ENCODE measurements around the gene RTN4R. TPM values are rescaled to one million over a fixed set of nuclear protein-coding genes. Genes with fewer than 3 reads are reported as not detected.
"Not testable (repeated sequence)": the region's sequence is repeated elsewhere in the genome, so short reads cannot be mapped to it uniquely, and the experiment has no call there.

The RTN4R gene
- total RNA-seq, 2 experiments from 2014 or later = 2.3 to 3.1 TPM

DNA sequence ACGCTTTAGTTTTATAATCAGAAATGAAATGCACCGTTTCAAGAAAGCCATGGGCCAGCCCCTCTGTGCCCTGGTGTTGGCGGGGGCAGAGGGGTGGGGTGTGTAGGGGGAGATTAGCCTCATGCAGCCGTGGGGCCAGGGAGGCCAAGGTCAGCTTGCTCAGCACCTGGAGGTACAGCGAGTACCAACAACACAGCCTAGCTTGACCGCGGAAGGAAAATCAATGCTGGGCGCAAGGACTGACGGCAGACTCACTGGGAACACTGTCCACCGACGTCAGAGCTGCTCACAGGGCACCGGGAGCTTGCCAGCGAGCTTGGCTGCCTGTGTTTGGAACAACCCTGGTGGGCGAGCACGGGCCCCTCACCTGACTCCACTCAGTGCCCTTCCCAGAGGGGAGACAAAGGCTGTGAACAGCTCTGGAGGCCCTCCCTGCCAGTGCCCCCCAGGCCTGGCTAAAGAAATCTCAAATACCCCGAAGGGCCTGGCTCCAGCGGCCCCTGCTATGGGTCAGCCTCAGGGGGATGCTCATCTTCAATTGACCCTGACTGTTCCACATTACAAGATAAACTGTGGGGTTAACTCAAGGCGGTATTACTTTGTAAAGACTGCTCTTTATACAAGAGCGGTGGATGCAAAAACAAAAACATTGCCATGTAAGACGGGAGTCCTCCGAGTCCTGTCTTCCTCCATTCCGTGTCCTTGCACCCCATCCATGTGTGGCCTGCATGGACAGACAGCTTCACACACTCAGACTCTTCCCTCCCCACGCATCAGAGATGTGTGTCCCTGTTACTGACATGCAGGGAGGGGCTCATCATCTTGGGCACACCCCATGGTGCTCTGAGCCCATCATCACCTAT lies 21.3 kb upstream of the RTN4R start:
- CTCF ChIA-PET; POLR2A ChIA-PET; DNase-seq; H3K27me3 Mint-ChIP-seq; H3K9me3 Mint-ChIP-seq; H3K36me3 Mint-ChIP-seq (ENCODE audit: low read depth); H3K27ac Mint-ChIP-seq; H3K4me3 Mint-ChIP-seq; H3K4me1 Mint-ChIP-seq: not testable (repeated sequence)

GRCh38 chr22:20286784-20287423 lies 18.8 kb upstream of the RTN4R start:
- CTCF ChIA-PET; POLR2A ChIA-PET; H3K4me3 Mint-ChIP-seq; H3K4me1 Mint-ChIP-seq; H3K36me3 Mint-ChIP-seq (ENCODE audit: low read depth); H3K27me3 Mint-ChIP-seq; H3K9me3 Mint-ChIP-seq; H3K27ac Mint-ChIP-seq; DNase-seq: not testable (repeated sequence)

DNA sequence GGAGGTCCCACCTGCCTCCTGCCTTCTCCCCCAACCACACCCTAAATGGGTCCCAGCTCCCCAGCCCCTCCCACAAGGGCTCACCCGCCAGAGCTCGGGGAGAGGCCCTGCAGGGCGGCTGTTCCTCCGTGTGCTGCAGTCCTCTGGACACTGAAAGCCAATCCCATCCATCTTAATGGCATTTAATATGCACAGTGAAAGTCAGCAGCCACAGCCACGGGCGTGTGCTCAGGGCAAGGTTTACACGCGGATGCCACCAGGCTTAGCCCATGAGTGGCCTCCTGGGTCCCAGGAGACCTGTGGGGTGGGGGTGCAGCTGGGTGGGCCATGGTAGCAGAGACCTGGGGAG lies 18.2 kb upstream of the RTN4R start:
- H3K27me3 Mint-ChIP-seq; POLR2A ChIA-PET; H3K27ac Mint-ChIP-seq; DNase-seq; H3K36me3 Mint-ChIP-seq (ENCODE audit: low read depth); H3K4me3 Mint-ChIP-seq; H3K9me3 Mint-ChIP-seq; H3K4me1 Mint-ChIP-seq: not testable (repeated sequence)
- CTCF ChIA-PET = interaction anchor here (0.7 to 0.9 kb wide), 2 partner anchors 127 to 129 kb away, joined by 3 to 6 read pairs; no protein-coding TSS in a partner anchor

GRCh38 chr22:20285473-20286311 lies 17.6 kb upstream of the RTN4R start:
- peak; percentile 81 for DNase-seq
- POLR2A ChIA-PET; H3K27me3 Mint-ChIP-seq; H3K4me1 Mint-ChIP-seq; H3K27ac Mint-ChIP-seq; H3K36me3 Mint-ChIP-seq (ENCODE audit: low read depth); H3K9me3 Mint-ChIP-seq; H3K4me3 Mint-ChIP-seq: not testable (repeated sequence)
- CTCF ChIA-PET = interaction anchor here (0.7 to 1.1 kb wide), 3 partner anchors 34 to 128 kb away, joined by 3 to 6 read pairs (median 3); partner anchors contain the start of gene DGCR6L

- POLR2A ChIA-PET = interaction anchor here (0.6 kb wide), 1 partner anchor 127 kb away, joined by 3 read pairs; no protein-coding TSS in a partner anchor
- no peaks in the 10 kb centered on the region for H3K9me3 Mint-ChIP-seq
- CTCF ChIA-PET = interaction anchor here (0.6 to 1.4 kb wide), 3 partner anchors 26 to 46 kb away, joined by 3 to 6 read pairs (median 3); partner anchors contain the start of gene DGCR6L
- H3K4me3 Mint-ChIP-seq = no peak overlapping the region
- DNase-seq = no peak
- H3K27me3 Mint-ChIP-seq = no peaks in the 10 kb centered on the region
- H3K4me1 Mint-ChIP-seq = no peaks in the 10 kb centered on the region
- H3K27ac Mint-ChIP-seq = no peak overlapping the region
- H3K36me3 Mint-ChIP-seq (ENCODE audit: low read depth) = no peaks in the 10 kb centered on the region
Measured at GRCh38 chr22:20284471-20285086, 16.5 kb upstream of the RTN4R start.

- Mint-ChIP-seq H3K4me1 (no peaks in the 10 kb centered on the region), H3K4me3 (no peak overlapping the region), H3K9me3 (no peaks in the 10 kb centered on the region), H3K27me3 (no peaks in the 10 kb centered on the region), H3K36me3 (ENCODE audit: low read depth) (no peaks in the 10 kb centered on the region), H3K27ac (no peak overlapping the region)
- DNase-seq = no peak
- ChIA-PET CTCF (interaction anchor here (1.1 to 1.4 kb wide), 2 partner anchors 9 to 25 kb away, joined by 6 read pairs; no protein-coding TSS in a partner anchor), POLR2A (interaction anchor here (0.6 kb wide), 1 partner anchor 127 kb away, joined by 3 read pairs; no protein-coding TSS in a partner anchor)
Measured at GRCh38 chr22:20283674-20284066, 15.6 kb upstream of the RTN4R start.

DNA sequence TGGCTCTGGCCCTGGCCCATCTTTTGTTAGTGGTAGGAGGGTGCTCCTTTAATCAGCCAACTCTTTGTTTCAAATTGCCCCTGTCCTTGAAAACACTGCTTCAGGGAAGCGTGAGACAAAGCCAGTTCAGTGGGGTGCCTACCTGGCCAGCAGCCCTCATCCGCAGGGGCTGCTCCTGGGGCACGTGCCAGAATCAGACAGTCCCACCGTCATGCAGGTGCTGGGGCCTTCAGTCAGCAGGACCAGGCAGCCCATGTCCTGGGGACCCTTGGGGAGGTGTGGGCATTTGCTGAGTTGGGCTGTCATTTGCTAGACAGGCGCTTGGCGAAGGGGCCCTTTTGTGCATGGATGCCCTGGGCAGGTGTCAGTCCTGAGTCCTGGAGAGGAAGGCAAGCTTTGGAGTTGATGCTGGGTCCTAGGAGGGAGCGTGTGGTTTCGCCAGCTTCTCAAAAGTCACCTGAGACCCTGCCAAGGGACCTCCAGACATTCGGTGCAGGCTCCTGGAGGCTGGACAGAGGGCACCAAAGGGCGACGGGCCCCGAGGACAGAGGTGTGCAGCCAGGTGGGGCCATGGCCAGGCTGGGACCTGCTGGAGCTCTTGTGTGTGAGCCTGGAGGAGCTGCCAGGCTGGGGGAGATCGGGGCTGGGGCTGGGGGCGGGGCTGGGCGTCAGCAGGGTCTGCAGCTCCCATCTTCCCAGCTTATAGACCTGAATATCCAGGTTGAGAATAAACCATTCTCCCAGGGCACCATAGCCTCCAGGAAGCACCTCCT lies 15.0 kb upstream of the RTN4R start:
- CTCF ChIA-PET = interaction anchor here (1.1 to 1.4 kb wide), 2 partner anchors 10 to 25 kb away, joined by 6 read pairs; no protein-coding TSS in a partner anchor
- no peaks in the 10 kb centered on the region for H3K9me3 Mint-ChIP-seq
- POLR2A ChIA-PET = no interaction called here
- no peak overlapping the region for H3K27ac Mint-ChIP-seq
- H3K27me3 Mint-ChIP-seq = no peaks in the 10 kb centered on the region
- H3K4me1 Mint-ChIP-seq = no peaks in the 10 kb centered on the region
- no peak overlapping the region for H3K4me3 Mint-ChIP-seq
- H3K36me3 Mint-ChIP-seq (ENCODE audit: low read depth) = no peaks in the 10 kb centered on the region
- DNase-seq = no peak

GRCh38 chr22:20281891-20282290 lies 13.8 kb upstream of the RTN4R start:
- no peaks in the 10 kb centered on the region for H3K27me3 Mint-ChIP-seq
- H3K27ac Mint-ChIP-seq = no peak overlapping the region
- no peaks in the 10 kb centered on the region for H3K9me3 Mint-ChIP-seq
- CTCF ChIA-PET = no interaction called here
- POLR2A ChIA-PET = no interaction called here
- DNase-seq = no peak
- H3K36me3 Mint-ChIP-seq (ENCODE audit: low read depth) = no peaks in the 10 kb centered on the region
- H3K4me1 Mint-ChIP-seq = no peaks in the 10 kb centered on the region
- no peak overlapping the region for H3K4me3 Mint-ChIP-seq

GRCh38 chr22:20281473-20281872 lies 13.4 kb upstream of the RTN4R start:
- H3K4me3 Mint-ChIP-seq; H3K36me3 Mint-ChIP-seq (ENCODE audit: low read depth); POLR2A ChIA-PET; H3K27ac Mint-ChIP-seq; CTCF ChIA-PET; DNase-seq; H3K27me3 Mint-ChIP-seq; H3K4me1 Mint-ChIP-seq; H3K9me3 Mint-ChIP-seq: not testable (repeated sequence)

GRCh38 chr22:20280866-20281265 lies 12.7 kb upstream of the RTN4R start:
- Mint-ChIP-seq H3K36me3 (ENCODE audit: low read depth) (no peaks in the 10 kb centered on the region), H3K27ac (no peak overlapping the region), H3K27me3 (no peaks in the 10 kb centered on the region), H3K9me3 (no peaks in the 10 kb centered on the region), H3K4me3 (no peak overlapping the region), H3K4me1 (no peaks in the 10 kb centered on the region)
- no peak for DNase-seq
- POLR2A ChIA-PET = no interaction called here
- CTCF ChIA-PET = no interaction called here

DNA sequence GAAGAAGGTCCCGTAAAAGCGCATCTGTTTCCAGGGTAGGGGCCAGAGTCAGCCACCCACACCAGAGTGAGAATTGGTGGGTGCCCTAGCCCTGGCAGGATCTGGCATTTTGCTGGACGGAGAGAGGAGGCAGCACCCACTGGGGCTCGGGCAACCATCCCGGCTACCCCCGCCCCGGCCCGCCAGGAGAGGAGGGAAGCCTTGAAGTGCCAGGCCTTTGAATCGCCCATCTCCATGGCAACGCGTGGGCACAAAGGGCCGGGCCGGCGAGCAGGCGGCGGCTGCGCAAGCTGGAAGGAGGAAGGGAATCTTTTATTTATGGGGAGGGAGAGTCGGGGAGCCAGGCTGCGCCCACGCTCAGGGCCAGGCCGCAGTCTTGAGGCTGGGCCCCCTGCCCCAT lies 12.0 kb upstream of the RTN4R start:
- H3K27me3 Mint-ChIP-seq; H3K27ac Mint-ChIP-seq; CTCF ChIA-PET; H3K36me3 Mint-ChIP-seq (ENCODE audit: low read depth); H3K4me3 Mint-ChIP-seq; DNase-seq; H3K4me1 Mint-ChIP-seq; POLR2A ChIA-PET; H3K9me3 Mint-ChIP-seq: not testable (repeated sequence)

GRCh38 chr22:20279662-20280134 lies 11.6 kb upstream of the RTN4R start:
- H3K27me3 Mint-ChIP-seq = no peaks in the 10 kb centered on the region
- H3K27ac Mint-ChIP-seq = no peak overlapping the region
- CTCF ChIA-PET = no interaction called here
- H3K9me3 Mint-ChIP-seq = no peaks in the 10 kb centered on the region
- no peaks in the 10 kb centered on the region for H3K4me1 Mint-ChIP-seq
- no peaks in the 10 kb centered on the region for H3K36me3 Mint-ChIP-seq (ENCODE audit: low read depth)
- H3K4me3 Mint-ChIP-seq = no peak overlapping the region
- POLR2A ChIA-PET = no interaction called here
- no peak for DNase-seq

All from activated CD4-positive, alpha-beta memory T cell treated with anti-CD3 and anti-CD28 coated beads, Interleukin-2, amount 10 ng/mL, durations not matched to agents 7 days and 5 days (primary cell).